ENCODE measurements around the gene JRKL.
"Not testable (repeated sequence)": the region's sequence is repeated elsewhere in the genome, so short reads cannot be mapped to it uniquely, and the experiment has no call there.

JRKL gene

DNA sequence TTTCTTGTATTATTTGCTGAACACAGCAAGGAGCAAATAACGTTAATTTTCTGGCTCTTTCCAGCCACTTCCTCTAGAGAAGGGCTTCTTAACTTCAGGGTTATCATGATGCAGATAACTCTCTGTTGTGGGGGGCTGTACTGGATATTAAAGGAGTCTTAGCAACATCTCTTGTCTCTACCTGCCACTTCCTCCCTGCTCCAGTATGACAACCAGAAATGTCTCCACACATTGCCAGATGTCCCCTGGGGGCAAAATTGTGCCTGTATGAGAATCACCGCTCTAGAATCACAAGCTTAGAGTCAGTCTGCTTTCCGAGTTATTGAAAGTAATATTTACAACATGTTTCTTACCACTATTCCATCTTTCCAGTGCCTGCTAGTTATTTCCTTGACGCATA lies 6.8 kb downstream of the JRKL start:
- no peak for DNase-seq

DNA sequence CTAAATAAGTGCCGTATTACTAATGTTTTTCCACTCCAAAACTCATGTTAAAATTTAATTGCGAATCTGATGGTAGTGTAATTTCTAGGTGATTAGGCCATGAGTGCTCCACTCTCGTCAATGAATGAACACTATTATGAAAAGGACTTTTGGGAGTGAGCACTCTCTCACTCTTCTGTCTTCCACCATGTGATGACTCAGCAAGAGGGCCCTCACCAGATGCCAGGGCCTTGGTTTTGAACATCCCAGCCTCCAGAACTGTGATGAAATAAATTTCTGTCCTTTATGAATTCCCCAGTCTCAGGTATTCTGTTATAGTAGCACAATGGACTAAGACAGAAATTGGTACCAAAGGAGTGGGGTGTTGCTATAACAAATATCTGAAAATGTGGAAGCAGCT lies 8.1 kb downstream of the JRKL start:
- no peak for DNase-seq

DNA sequence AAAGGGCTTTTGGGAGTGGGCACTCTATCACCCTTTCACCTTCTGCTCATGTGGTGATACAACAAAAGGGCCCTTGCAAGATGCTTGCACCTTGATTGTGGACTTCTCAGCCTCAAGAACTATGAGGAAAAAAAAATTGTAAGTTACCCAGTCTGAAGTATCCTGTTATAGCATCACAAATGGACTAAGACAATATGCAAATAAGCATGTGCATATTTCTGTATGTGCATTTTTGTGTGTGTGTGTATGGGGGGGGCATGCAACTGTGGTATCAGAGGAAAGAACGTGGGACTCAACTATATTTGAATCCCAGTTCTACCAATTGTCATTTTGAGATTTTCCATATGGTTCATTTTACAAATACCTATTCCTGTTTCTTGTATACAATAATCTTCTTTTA lies 10.9 kb downstream of the JRKL start:
- no peak for DNase-seq

DNA sequence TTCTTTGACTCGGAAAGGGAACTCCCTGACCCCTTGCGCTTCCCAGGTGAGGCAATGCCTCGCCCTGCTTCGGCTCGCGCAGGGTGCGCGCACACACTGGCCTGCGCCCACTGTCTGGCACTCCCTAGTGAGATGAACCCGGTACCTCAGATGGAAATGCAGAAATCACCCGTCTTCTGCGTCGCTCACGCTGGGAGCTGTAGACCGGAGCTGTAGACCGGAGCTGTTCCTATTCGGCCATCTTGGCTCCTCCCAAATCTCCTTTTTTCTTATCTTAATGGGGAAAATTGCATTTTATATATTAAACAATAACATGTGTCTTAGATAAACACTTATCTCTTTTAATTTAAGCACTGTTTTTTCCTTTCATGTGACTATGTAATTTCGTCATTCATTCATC lies 21.6 kb downstream of the JRKL start:
- DNase-seq: not testable (repeated sequence)

GRCh38 chr11:96412761-96413381 lies 23.1 kb downstream of the JRKL start:
- no peak for DNase-seq

DNA sequence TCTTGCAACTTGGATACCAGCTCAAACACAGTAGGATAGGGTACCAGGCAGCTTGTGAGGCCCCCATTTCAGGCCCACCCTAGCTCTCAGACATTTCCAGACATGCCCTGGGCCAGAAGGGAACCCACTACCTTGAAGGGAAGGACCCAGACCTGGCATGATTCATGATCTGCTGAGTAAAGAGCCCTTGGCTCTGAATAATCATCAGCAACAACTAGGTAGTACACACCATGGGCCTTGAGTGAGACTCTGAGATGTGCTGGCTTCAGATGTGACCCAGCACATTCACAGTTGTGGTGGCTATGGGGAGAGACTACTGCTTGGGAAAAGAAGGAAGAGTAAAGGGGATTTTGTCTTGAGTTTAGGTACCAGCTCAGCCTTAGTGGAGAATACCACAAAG lies 23.6 kb downstream of the JRKL start:
- no peak for DNase-seq

DNA sequence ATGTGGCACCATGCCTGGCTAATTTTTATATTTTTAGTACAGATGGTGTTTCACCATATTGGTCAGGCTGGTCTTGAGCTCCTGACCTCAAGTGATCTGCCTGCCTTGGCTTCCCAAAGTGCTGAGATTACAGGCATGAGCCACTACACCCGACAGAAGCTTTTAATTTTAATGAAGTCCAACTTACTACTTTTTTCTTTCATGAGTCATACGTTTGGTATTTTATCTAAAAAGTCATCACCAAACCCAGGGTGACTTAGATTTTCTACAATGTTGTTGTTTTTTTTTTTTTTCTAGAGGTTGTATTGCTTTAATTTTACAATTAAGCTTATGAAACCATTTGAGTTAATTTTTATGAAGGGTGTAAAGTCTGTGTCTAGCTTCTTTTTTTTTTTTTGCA lies 34.9 kb downstream of the JRKL start:
- no peak for DNase-seq

DNA sequence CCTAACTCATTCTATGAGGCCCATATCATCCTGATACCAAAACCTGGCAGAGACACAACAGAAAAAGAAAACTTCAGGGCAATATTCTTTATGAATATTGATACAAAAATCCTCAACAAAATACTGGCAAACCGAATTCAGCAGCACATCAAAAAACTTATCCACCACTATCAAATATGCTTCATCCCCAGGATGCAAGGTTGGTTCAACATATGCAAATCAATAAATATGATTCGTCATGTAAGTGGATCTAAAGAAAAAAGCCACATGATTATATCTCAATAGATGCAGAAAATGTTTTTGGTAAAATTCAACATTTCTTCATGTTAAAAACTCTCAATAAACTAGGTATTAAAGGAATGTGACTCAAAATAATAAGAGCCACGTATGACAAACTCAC lies 40.9 kb downstream of the JRKL start:
- no peak for DNase-seq

DNA sequence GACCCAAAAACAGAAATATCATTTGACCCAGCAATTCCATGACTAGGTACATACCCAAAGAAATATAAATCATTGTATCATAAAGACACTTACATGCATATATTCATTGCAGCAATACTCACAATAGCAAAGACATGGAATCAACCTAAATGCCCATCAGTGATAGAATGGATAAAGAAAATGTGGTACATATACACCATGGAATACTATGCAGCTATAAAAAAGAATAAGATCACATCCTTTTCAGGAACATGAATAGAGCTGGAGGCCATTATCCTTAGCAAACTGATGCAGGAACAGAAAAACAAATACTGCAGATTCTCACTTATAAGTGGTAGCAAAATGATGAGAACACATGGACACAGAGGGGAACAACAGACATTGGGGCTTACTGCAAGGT lies 42.8 kb downstream of the JRKL start:
- not testable (repeated sequence) for DNase-seq
